Measurements from ENCODE around the gene ERG28. TPM values are rescaled to one million over a fixed set of nuclear protein-coding genes. Genes with fewer than 3 reads are reported as not detected.

The ERG28 gene
- 10 to 100 TPM in 3 of 5 experiments, 1 to 10 TPM in 2; 7.6 to 17.0 (median 12.4) TPM for total RNA-seq
- 10 to 100 TPM; 23.4 to 37.1 TPM for polyA plus RNA-seq
- 13.9 reads per million, percentile 42 among the genes with 10 or more reads in this experiment for total RNA-seq

- Histone ChIP-seq H3K9me3 (ENCODE audit: control insufficient read depth in 2 of 3, low read length in 3 of 3) (no peaks in the 10 kb centered on the region), H3K27ac (ENCODE audit: low read depth, low read length) (peak within 1 kb of the TSS; percentile 89), H3K27me3 (ENCODE audit: control insufficient read depth in 2 of 2, insufficient read depth in 2 of 2, low read length in 2 of 2) (no peaks in the 10 kb centered on the region), H3K36me3 (ENCODE audit: control insufficient read depth in 2 of 3, insufficient read depth in 3 of 3, low read length in 3 of 3) (peaks cover 0 to 20% (median 0%) of the 10 kb centered on the region in 3 experiments), H3K4me1 (ENCODE audit: control insufficient read depth in 2 of 2, insufficient read depth in 2 of 2, low read length in 2 of 2) (peaks cover 0 to 6% of the 10 kb centered on the region in 2 donors), H3K4me3 (ENCODE audit: low read length) (peak within 1 kb of the TSS; percentile 86)
- Mint-ChIP-seq H3K4me1 (peaks cover 11 to 48% (median 39%) of the 10 kb centered on the region in 7 donors), H3K27ac (peak within 1 kb of the TSS; percentile 94 to 100 (median 97)), H3K27me3 (peaks cover 0 to 6% (median 0%) of the 10 kb centered on the region in 5 donors), H3K9me3 (peaks cover 0 to 5% (median 0%) of the 10 kb centered on the region in 11 donors), H3K36me3 (peaks cover 0 to 10% (median 6%) of the 10 kb centered on the region in 5 donors), H3K4me3 (peak within 1 kb of the TSS; percentile 93 to 100 (median 98))
- DNase-seq = peak; percentile 94 to 98 (median 97)
- POLR2A ChIA-PET = interaction anchor here (0.6 to 1.7 kb wide), 7 partner anchors 11 to 951 kb away, joined by 3 to 6 read pairs (median 4); partner anchors contain the start of genes FLVCR2 and NEK9
- peak; percentile 95 for ATAC-seq
- intact Hi-C loops (cut with micrococcal nuclease) = loop anchor here (1.0 to 10.0 kb wide), 24 partner anchors 138 to 1954 kb away; partner anchors contain the start of genes GPATCH2L (in 2 of the 2), ISCA2 (in 2 of the 2), NEK9 (in 2 of the 2) and NPC2 (in 2 of the 2)
- CTCF ChIA-PET = interaction anchor here (0.5 to 2.3 kb wide), 4 partner anchors 83 to 554 kb away, joined by 3 to 20 read pairs (median 5); partner anchors contain the start of gene FLVCR2
Observed at GRCh38 chr14:75660630-75661498, at the start of gene ERG28, which contains the start of gene TTLL5. Gene ERG28 (minus strand): TSS chr14:75660876. CDS start chr14:75657502, 3,374 bp downstream. Gene TTLL5 (plus strand): TSS chr14:75661246. CDS start chr14:75663150, 1,904 bp downstream.

- no peak overlapping the region for H3K27ac Mint-ChIP-seq
- Histone ChIP-seq H3K4me1 (ENCODE audit: control insufficient read depth in 2 of 2, insufficient read depth in 2 of 2, low read length in 2 of 2) (no peaks in the 10 kb centered on the region), H3K36me3 (ENCODE audit: control insufficient read depth in 2 of 3, insufficient read depth in 3 of 3, low read length in 3 of 3) (peaks cover 0 to 6% (median 0%) of the 10 kb centered on the region in 3 experiments), H3K9me3 (ENCODE audit: control insufficient read depth in 2 of 3, low read length in 3 of 3) (no peaks in the 10 kb centered on the region), H3K27me3 (ENCODE audit: control insufficient read depth in 2 of 2, insufficient read depth in 2 of 2, low read length in 2 of 2) (no peaks in the 10 kb centered on the region), H3K4me3 (ENCODE audit: low read length) (no peak overlapping the region), H3K27ac (ENCODE audit: low read depth, low read length) (no peak overlapping the region)
- H3K27me3 Mint-ChIP-seq = no peaks in the 10 kb centered on the region
- CTCF ChIA-PET = interaction anchor here (0.8 to 5.6 kb wide), 12 partner anchors 11 to 643 kb away, joined by 3 to 48 read pairs (median 4); partner anchors contain the start of genes IFT43 and TGFB3
- intact Hi-C loops (cut with micrococcal nuclease) = loop anchor here (1.0 kb wide), 3 partner anchors 197 to 643 kb away; no protein-coding TSS in a partner anchor
- no peaks in the 10 kb centered on the region for H3K4me1 Mint-ChIP-seq
- H3K9me3 Mint-ChIP-seq = no peaks in the 10 kb centered on the region
- ATAC-seq (peak; percentile 83), DNase-seq (peak in 8 of 9 donors; percentile 33 to 65 (median 56))
- POLR2A ChIA-PET = interaction anchor here (0.5 to 1.6 kb wide), 2 partner anchors 55 to 274 kb away, joined by 7 to 12 read pairs; no protein-coding TSS in a partner anchor
- H3K4me3 Mint-ChIP-seq = no peak overlapping the region
- H3K36me3 Mint-ChIP-seq = peaks cover 0 to 23% (median 3%) of the 10 kb centered on the region in 5 donors
Observed at GRCh38 chr14:75709207-75709812, 48.6 kb upstream of the ERG28 start.

GRCh38 chr14:75705014-75705413 is 44.3 kb upstream of the ERG28 start:
- peaks cover 0 to 39% (median 9%) of the 10 kb centered on the region in 5 donors for H3K36me3 Mint-ChIP-seq
- POLR2A ChIA-PET = no interaction called here

GRCh38 chr14:75703467-75703866 is 42.8 kb upstream of the ERG28 start:
- POLR2A ChIA-PET = no interaction called here
- DNase-seq = no peak
- no peaks in the 10 kb centered on the region for H3K9me3 Mint-ChIP-seq
- CTCF ChIA-PET = no interaction called here
- no peaks in the 10 kb centered on the region for H3K4me1 ChIP-seq (ENCODE audit: control insufficient read depth in 2 of 2, insufficient read depth in 2 of 2, low read length in 2 of 2)
- H3K9me3 ChIP-seq (ENCODE audit: control insufficient read depth in 2 of 3, low read length in 3 of 3) = no peaks in the 10 kb centered on the region
- H3K27me3 Mint-ChIP-seq = no peaks in the 10 kb centered on the region
- peaks cover 0 to 27% (median 0%) of the 10 kb centered on the region in 3 experiments for H3K36me3 ChIP-seq (ENCODE audit: control insufficient read depth in 2 of 3, insufficient read depth in 3 of 3, low read length in 3 of 3)
- intact Hi-C loops (cut with micrococcal nuclease) = no loop called here
- H3K4me3 ChIP-seq (ENCODE audit: low read length) = no peak overlapping the region
- H3K36me3 Mint-ChIP-seq = peaks cover 5 to 46% (median 20%) of the 10 kb centered on the region in 5 donors
- H3K27ac ChIP-seq (ENCODE audit: low read depth, low read length) = no peak overlapping the region
- peak overlapping the region in 1 of 9 donors; percentile 53 for H3K27ac Mint-ChIP-seq
- H3K27me3 ChIP-seq (ENCODE audit: control insufficient read depth in 2 of 2, insufficient read depth in 2 of 2, low read length in 2 of 2) = no peaks in the 10 kb centered on the region
- no peak for ATAC-seq
- H3K4me1 Mint-ChIP-seq = no peaks in the 10 kb centered on the region
- no peak overlapping the region for H3K4me3 Mint-ChIP-seq

More at GRCh38 chr14:75705014-75705413, 44.3 kb upstream of the ERG28 start:
- no peak overlapping the region for H3K27ac ChIP-seq (ENCODE audit: low read depth, low read length)
- no peaks in the 10 kb centered on the region for H3K27me3 ChIP-seq (ENCODE audit: control insufficient read depth in 2 of 2, insufficient read depth in 2 of 2, low read length in 2 of 2)
- Mint-ChIP-seq H3K27ac (no peak overlapping the region), H3K4me3 (no peak overlapping the region), H3K4me1 (no peaks in the 10 kb centered on the region), H3K27me3 (no peaks in the 10 kb centered on the region), H3K9me3 (no peaks in the 10 kb centered on the region)
- DNase-seq (no peak), ATAC-seq (no peak)
- H3K36me3 ChIP-seq (ENCODE audit: control insufficient read depth in 2 of 3, insufficient read depth in 3 of 3, low read length in 3 of 3) = peaks cover 0 to 25% (median 0%) of the 10 kb centered on the region in 3 experiments
- CTCF ChIA-PET = interaction anchor here (0.8 kb wide), 1 partner anchor 278 kb away, joined by 3 read pairs; no protein-coding TSS in a partner anchor
- intact Hi-C loops (cut with micrococcal nuclease) = no loop called here
- H3K4me3 ChIP-seq (ENCODE audit: low read length) = no peak overlapping the region
- no peaks in the 10 kb centered on the region for H3K9me3 ChIP-seq (ENCODE audit: control insufficient read depth in 2 of 3, low read length in 3 of 3)
- no peaks in the 10 kb centered on the region for H3K4me1 ChIP-seq (ENCODE audit: control insufficient read depth in 2 of 2, insufficient read depth in 2 of 2, low read length in 2 of 2)

GRCh38 chr14:75702616-75703261 is 42.1 kb upstream of the ERG28 start:
- Histone ChIP-seq H3K27me3 (ENCODE audit: control insufficient read depth in 2 of 2, insufficient read depth in 2 of 2, low read length in 2 of 2) (no peaks in the 10 kb centered on the region), H3K4me3 (ENCODE audit: low read length) (no peak overlapping the region), H3K4me1 (ENCODE audit: control insufficient read depth in 2 of 2, insufficient read depth in 2 of 2, low read length in 2 of 2) (no peaks in the 10 kb centered on the region), H3K36me3 (ENCODE audit: control insufficient read depth in 2 of 3, insufficient read depth in 3 of 3, low read length in 3 of 3) (peaks cover 0 to 27% (median 0%) of the 10 kb centered on the region in 3 experiments), H3K27ac (ENCODE audit: low read depth, low read length) (no peak overlapping the region), H3K9me3 (ENCODE audit: control insufficient read depth in 2 of 3, low read length in 3 of 3) (no peaks in the 10 kb centered on the region)
- ChIA-PET POLR2A (no interaction called here), CTCF (no interaction called here)
- H3K4me1 Mint-ChIP-seq = no peaks in the 10 kb centered on the region
- intact Hi-C loops (cut with micrococcal nuclease) = no loop called here
- H3K9me3 Mint-ChIP-seq = no peaks in the 10 kb centered on the region
- peaks cover 5 to 50% (median 20%) of the 10 kb centered on the region in 5 donors for H3K36me3 Mint-ChIP-seq
- ATAC-seq (no peak), DNase-seq (no peak)
- no peaks in the 10 kb centered on the region for H3K27me3 Mint-ChIP-seq
- H3K27ac Mint-ChIP-seq = peak overlapping the region in 1 of 9 donors; percentile 31
- H3K4me3 Mint-ChIP-seq = no peak overlapping the region

GRCh38 chr14:75702122-75702521 is 41.4 kb upstream of the ERG28 start:
- ChIA-PET CTCF (no interaction called here), POLR2A (interaction anchor here (0.6 kb wide), 1 partner anchor 1016 kb away, joined by 3 read pairs; no protein-coding TSS in a partner anchor)
- Histone ChIP-seq H3K36me3 (ENCODE audit: control insufficient read depth in 2 of 3, insufficient read depth in 3 of 3, low read length in 3 of 3) (peaks cover 0 to 27% (median 0%) of the 10 kb centered on the region in 3 experiments), H3K4me1 (ENCODE audit: control insufficient read depth in 2 of 2, insufficient read depth in 2 of 2, low read length in 2 of 2) (no peaks in the 10 kb centered on the region), H3K27me3 (ENCODE audit: control insufficient read depth in 2 of 2, insufficient read depth in 2 of 2, low read length in 2 of 2) (no peaks in the 10 kb centered on the region), H3K4me3 (ENCODE audit: low read length) (no peak overlapping the region), H3K9me3 (ENCODE audit: control insufficient read depth in 2 of 3, low read length in 3 of 3) (no peaks in the 10 kb centered on the region), H3K27ac (ENCODE audit: low read depth, low read length) (no peak overlapping the region)
- no peaks in the 10 kb centered on the region for H3K27me3 Mint-ChIP-seq
- H3K36me3 Mint-ChIP-seq = peaks cover 5 to 52% (median 20%) of the 10 kb centered on the region in 5 donors
- no peaks in the 10 kb centered on the region for H3K4me1 Mint-ChIP-seq
- H3K27ac Mint-ChIP-seq = no peak overlapping the region
- DNase-seq (no peak), ATAC-seq (no peak)
- H3K4me3 Mint-ChIP-seq = no peak overlapping the region
- intact Hi-C loops (cut with micrococcal nuclease) = no loop called here
- no peaks in the 10 kb centered on the region for H3K9me3 Mint-ChIP-seq
